Left lung (tissue), 10 donors: ENCODE measurements around the gene POLR3B. TPM values are rescaled to one million over a fixed set of nuclear protein-coding genes. Genes with fewer than 3 reads are reported as not detected.

Source experiments
- ATAC-seq: fragments of 200-7000 bp; cut with Tn5 transposase; one replicate; pipeline ENCODE4 v1.9.1; 2020; ENCODE audit warnings: moderate library complexity
- DNase-seq, 4 donors: peaks; one replicate each; pipeline ENCODE4 v3.0.0-alpha.2; 2013 to 2020
- H3K27ac ChIP-seq, 2 donors: fragments of 200-600 bp; sonication (generic) in 1 of 2; one replicate each; pipeline versions ENCODE4 v1.5.0 to v1.8.0; 2020 to 2021
- H3K27me3 ChIP-seq, 2 donors: fragments of 200-600 bp; sonication (generic) in 1 of 2; one replicate each; pipeline versions ENCODE4 v1.5.0 to v1.8.0; 2020 to 2021
- H3K36me3 ChIP-seq, 2 donors: fragments of 200-600 bp; sonication (generic) in 1 of 2; one replicate each; pipeline versions ENCODE4 v1.5.0 to v1.8.0; 2020 to 2021
- H3K4me1 ChIP-seq, 2 donors: fragments of 200-600 bp; one replicate each; pipeline ENCODE4 v1.8.0; 2021
- H3K4me3 ChIP-seq, 2 donors: fragments of 200-600 bp; sonication (generic) in 1 of 2; one replicate each; pipeline versions ENCODE4 v1.5.0 to v1.8.0; 2020 to 2021; ENCODE audit warnings: mild to moderate bottlenecking in 1 of 2
- H3K9me3 ChIP-seq, 2 donors: fragments of 200-600 bp; sonication (generic) in 1 of 2; one replicate each; pipeline versions ENCODE4 v1.5.0 to v1.8.0; 2020 to 2021
- intact Hi-C, 2 donors: fragments of 100-400 bp; cut with DNase I; formaldehyde crosslinking; loops; one replicate each; pipeline versions ENCODE4 v1.11.2 to v1.14.2; 2022
- polyA plus RNA-seq, 6 donors: library from polyadenylated mRNA; unstranded; fragments of 120-200 nt; gene quantifications; one replicate each; pipeline ENCODE4 v1.2.1, GENCODE V29; 2013; ENCODE audit not compliant: insufficient read length in 6 of 6
- total RNA-seq, 2 donors: library from RNA; stranded (reverse); fragmentation: NEBNext Ultra II Directional; extraction: Animal tissue kit (Norgen Biotek cat#: 25700); gene quantifications; one replicate each; pipeline ENCODE4 v1.2.1, GENCODE V29; 2021
- TF ChIP-seq, protein P1 (sequence below), 2 donors: fragments of 200-600 bp; sonication (generic) in 1 of 2; IDR thresholded peaks; one replicate each; pipeline versions ENCODE4 v1.5.0 to v1.8.0; 2021; ENCODE audit warnings: antibody characterized with exemption in 2 of 2
- donor health status: DM: no; HTN: yes; CAD: no.
- donor health status: DM: no; HTN: no; CAD: no.

POLR3B gene
- total and polyA plus RNA-seq, 8 donors: 10.9 to 14.6 (median 13.3) TPM

DNA sequence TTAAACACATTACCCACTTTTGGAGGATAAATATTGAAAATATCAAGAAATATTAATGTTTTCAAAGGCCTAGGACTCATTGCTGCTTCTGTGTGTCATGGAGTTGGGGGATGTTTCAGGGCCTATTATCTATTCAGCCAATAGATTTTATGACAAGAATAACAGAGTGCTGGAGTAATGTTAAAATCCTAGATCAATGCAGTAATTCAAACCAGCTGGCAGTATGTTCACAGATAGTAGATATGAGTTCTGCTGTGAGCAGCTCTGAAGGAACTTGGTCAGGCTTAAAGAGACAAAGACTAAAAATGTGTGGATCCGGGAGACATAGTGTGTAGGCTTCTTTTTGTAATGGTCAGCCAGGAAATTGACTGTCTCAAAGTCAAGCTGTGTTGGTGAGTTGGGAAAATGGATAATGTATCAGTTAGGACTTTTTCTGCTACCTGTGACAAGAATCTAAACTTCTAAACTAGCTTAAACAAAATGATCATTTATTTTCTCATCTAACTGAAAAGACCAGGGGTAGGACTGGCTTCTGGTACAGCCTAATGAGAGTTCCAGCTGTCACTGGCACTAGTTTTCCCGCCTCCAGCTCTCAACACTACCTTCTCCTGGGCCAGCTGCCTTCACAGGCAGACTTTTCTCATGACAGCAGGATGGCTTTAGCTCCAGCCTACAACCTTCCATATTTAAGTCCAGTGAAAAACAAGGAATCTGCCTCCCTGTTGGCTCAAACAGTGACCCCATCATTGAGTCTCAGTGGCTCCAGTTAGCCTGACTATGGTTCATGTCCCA lies 16.3 kb upstream of the POLR3B start:
- Histone ChIP-seq H3K9me3 (no peaks in the 10 kb centered on the region), H3K4me3 (no peak overlapping the region), H3K27ac (peak overlapping the region; percentile 74 to 79), H3K4me1 (peaks cover 14 to 23% of the 10 kb centered on the region in 2 donors), H3K27me3 (no peaks in the 10 kb centered on the region), H3K36me3 (peaks cover 0 to 34% of the 10 kb centered on the region in 2 donors)
- intact Hi-C loops: no loop called here
- TF ChIP-seq, protein P1, sequence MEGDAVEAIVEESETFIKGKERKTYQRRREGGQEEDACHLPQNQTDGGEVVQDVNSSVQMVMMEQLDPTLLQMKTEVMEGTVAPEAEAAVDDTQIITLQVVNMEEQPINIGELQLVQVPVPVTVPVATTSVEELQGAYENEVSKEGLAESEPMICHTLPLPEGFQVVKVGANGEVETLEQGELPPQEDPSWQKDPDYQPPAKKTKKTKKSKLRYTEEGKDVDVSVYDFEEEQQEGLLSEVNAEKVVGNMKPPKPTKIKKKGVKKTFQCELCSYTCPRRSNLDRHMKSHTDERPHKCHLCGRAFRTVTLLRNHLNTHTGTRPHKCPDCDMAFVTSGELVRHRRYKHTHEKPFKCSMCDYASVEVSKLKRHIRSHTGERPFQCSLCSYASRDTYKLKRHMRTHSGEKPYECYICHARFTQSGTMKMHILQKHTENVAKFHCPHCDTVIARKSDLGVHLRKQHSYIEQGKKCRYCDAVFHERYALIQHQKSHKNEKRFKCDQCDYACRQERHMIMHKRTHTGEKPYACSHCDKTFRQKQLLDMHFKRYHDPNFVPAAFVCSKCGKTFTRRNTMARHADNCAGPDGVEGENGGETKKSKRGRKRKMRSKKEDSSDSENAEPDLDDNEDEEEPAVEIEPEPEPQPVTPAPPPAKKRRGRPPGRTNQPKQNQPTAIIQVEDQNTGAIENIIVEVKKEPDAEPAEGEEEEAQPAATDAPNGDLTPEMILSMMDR (IDR thresholded peaks at IDR 0.05): no peak
- DNase-seq (no peak), ATAC-seq (no peak)

DNA sequence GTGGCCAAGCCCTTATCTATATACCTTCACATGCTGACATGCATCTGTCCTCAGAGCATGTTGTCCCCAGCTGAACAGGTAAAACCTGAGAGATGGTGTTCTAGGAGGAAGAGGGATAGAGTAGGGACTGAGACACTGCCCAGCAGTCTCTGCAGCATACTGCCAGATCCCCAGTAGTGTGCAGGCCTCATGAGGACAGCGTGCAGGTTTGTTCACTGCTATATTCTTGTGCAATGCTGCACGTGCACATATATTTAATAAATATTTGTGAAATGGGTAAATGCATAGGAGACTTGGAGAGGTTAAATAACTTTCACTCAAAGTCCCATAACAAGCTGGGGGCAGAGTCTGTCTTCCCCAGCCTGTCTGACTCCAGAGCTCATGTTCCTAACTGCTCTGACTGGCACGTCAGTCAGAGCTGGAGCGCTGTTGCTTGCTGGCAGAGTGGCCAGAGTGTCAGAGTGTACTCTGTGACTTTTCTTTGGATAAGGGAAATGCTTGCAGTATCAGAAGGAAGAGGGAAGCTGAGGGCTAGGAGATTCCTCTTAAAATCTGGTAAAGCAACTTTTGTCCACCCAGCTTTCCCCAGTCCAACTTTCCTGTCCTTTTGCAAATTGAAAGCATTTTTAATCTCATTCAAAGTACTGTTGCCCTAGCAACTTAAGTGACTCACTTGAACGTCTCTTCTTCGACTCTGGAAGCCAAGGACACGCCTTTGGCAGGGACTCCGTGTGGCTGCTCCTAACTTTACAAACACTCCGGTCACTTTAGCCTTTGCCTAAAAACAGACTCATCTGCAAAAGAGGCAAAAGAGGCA lies 14.9 kb upstream of the POLR3B start:
- Histone ChIP-seq H3K36me3 (peaks cover 0 to 40% of the 10 kb centered on the region in 2 donors), H3K27me3 (no peaks in the 10 kb centered on the region), H3K9me3 (no peaks in the 10 kb centered on the region), H3K4me3 (peak overlapping the region in 1 of 2 donors; percentile 10), H3K4me1 (peaks cover 7 to 16% of the 10 kb centered on the region in 2 donors), H3K27ac (peak overlapping the region; percentile 74 to 79)
- peak in 2 of 4 donors; percentile 71 to 77 for DNase-seq
- intact Hi-C loops: no loop called here
- TF ChIP-seq, protein P1 (IDR thresholded peaks at IDR 0.05): no peak
- ATAC-seq: peak; percentile 91

GRCh38 chr12:106343214-106343528 lies 14.4 kb upstream of the POLR3B start:
- ATAC-seq: no peak
- DNase-seq: no peak
- TF ChIP-seq, protein P1 (IDR thresholded peaks at IDR 0.05): no peak
- peaks cover 0 to 40% of the 10 kb centered on the region in 2 donors for H3K36me3 ChIP-seq
- H3K4me3 ChIP-seq: no peak overlapping the region
- H3K9me3 ChIP-seq: no peaks in the 10 kb centered on the region
- peak overlapping the region; percentile 74 to 79 for H3K27ac ChIP-seq
- intact Hi-C loops: no loop called here
- H3K27me3 ChIP-seq: no peaks in the 10 kb centered on the region
- H3K4me1 ChIP-seq: peaks cover 7 to 17% of the 10 kb centered on the region in 2 donors

DNA sequence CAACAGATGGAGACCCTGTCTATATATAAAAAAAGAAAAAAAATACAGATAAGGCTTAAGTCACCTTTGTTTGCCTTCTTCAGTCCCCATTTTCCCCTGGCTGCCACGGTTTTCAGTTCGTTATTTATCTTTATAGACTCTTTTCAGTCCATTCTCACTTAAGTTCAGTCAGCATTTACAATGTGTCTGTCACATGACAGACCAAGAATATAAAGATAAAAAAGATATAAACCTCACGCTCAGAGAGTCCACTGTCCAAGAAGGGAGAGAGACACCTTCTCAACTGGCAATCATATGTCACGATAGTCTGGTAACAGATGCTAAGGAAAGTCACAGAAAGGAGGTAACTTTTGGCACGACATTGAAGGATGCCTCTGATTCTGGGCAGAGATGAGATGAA lies 13.4 kb upstream of the POLR3B start:
- peaks cover 0 to 40% of the 10 kb centered on the region in 2 donors for H3K36me3 ChIP-seq
- no peaks in the 10 kb centered on the region for H3K27me3 ChIP-seq
- peak overlapping the region in 1 of 2 donors; percentile 79 for H3K27ac ChIP-seq
- DNase-seq (no peak), ATAC-seq (no peak)
- no peaks in the 10 kb centered on the region for H3K9me3 ChIP-seq
- peaks cover 7 to 19% of the 10 kb centered on the region in 2 donors for H3K4me1 ChIP-seq
- TF ChIP-seq, protein P1 (IDR thresholded peaks at IDR 0.05): no peak
- intact Hi-C loops: no loop called here
- H3K4me3 ChIP-seq: no peak overlapping the region

GRCh38 chr12:106345746-106346145 lies 11.8 kb upstream of the POLR3B start:
- DNase-seq (peak in 1 of 4 donors; percentile 56), ATAC-seq (peak; percentile 69)
- peaks cover 7 to 19% of the 10 kb centered on the region in 2 donors for H3K4me1 ChIP-seq
- no peaks in the 10 kb centered on the region for H3K9me3 ChIP-seq
- no peak overlapping the region for H3K4me3 ChIP-seq
- TF ChIP-seq, protein P1 (IDR thresholded peaks at IDR 0.05): peak; percentile 22 to 35
- H3K27ac ChIP-seq: peak overlapping the region in 1 of 2 donors; percentile 25
- no peaks in the 10 kb centered on the region for H3K27me3 ChIP-seq
- intact Hi-C loops: loop anchor here in 1 of 2 donors (5.0 kb wide), 1 partner anchor 118 kb away; no protein-coding TSS in a partner anchor
- H3K36me3 ChIP-seq: peaks cover 0 to 40% of the 10 kb centered on the region in 2 donors
